Gastrocnemius medialis (tissue), 4 donors: ENCODE measurements around the gene MYOM3.

Source experiments
- CTCF ChIP-seq, 5 experiments: fragments of 450-650 bp in 3 of 5; fragments of 200-600 bp in 2 of 5; sonication (generic) in 2 of 5; IDR thresholded peaks in 4 of 5; conservative IDR thresholded peaks in 1 of 5; 1 replicate in 4 of 5; 2 replicates in 1 of 5; pipeline ENCODE4 v1.5.1; 2016 to 2019; ENCODE audit warnings: antibody characterized with exemption in 5 of 5, mild to moderate bottlenecking in 3 of 5, moderate library complexity in 3 of 5
- POLR2A ChIP-seq, 2 donors: fragments of 450-650 bp; IDR thresholded peaks; one replicate each; pipeline ENCODE4 v1.6.1; 2017; ENCODE audit warnings: antibody characterized with exemption in 2 of 2, mild to moderate bottlenecking in 2 of 2, moderate library complexity in 2 of 2

- no peak for TF ChIP-seq POLR2A (IDR thresholded peaks at IDR 0.05)
- TF ChIP-seq CTCF (IDR thresholded peaks at IDR 0.05 in 4 of 5, conservative IDR thresholded peaks at IDR 0.05 in 1 of 5), result no peak
Measured at GRCh38 chr1:24062221-24062620, 49.7 kb downstream of the MYOM3 start.
